ENCODE results near the gene GJD2. TPM values are rescaled to one million over a fixed set of nuclear protein-coding genes. Genes with fewer than 3 reads are reported as not detected.

The GJD2 gene
- total and polyA plus RNA-seq, 2 of the 13 experiments (the other 11 are each of a cell fraction or from before 2014, with no cell fraction given) = not detected

- no peak for TF ChIP-seq ZHX1 (CRISPR knock-in tag; IDR thresholded peaks at IDR 0.05; ENCODE audit: low read depth)
- no peak for TF ChIP-seq ZSCAN9 (CRISPR knock-in tag; IDR thresholded peaks at IDR 0.05; ENCODE audit: borderline replicate concordance)
- no peak for TF ChIP-seq U2AF2 (IDR thresholded peaks at IDR 0.05; ENCODE audit: low read depth, low read length)
- Histone ChIP-seq H2AFZ (ENCODE audit: low read length) (no peak overlapping the region), H3K4me3 (replicated peaks in 1 of 3; ENCODE audit: insufficient read depth in 1 of 3, low read depth in 2 of 3, low read length in 3 of 3) (no peak overlapping the region), H3K36me3 (replicated peaks in 1 of 2; ENCODE audit: control insufficient read depth in 1 of 2, insufficient read depth in 2 of 2, low read length in 2 of 2) (no peaks in the 10 kb centered on the region), H4K20me1 (ENCODE audit: insufficient read depth, low read length) (no peaks in the 10 kb centered on the region), H3K27ac (ENCODE audit: extremely low read length, insufficient read depth, low read length) (no peak overlapping the region), H3K9ac (ENCODE audit: insufficient read depth, low read depth, low read length) (no peak overlapping the region), H3K9me3 (ENCODE audit: low read length) (no peaks in the 10 kb centered on the region), H3K4me1 (ENCODE audit: insufficient read depth, low read length) (no peaks in the 10 kb centered on the region), H3K79me2 (ENCODE audit: insufficient read depth, low read length) (no peaks in the 10 kb centered on the region), H3K4me2 (ENCODE audit: low read depth, low read length) (no peak overlapping the region), H3K27me3 (ENCODE audit: control insufficient read depth in 1 of 2, insufficient read depth in 2 of 2, low read length in 2 of 2) (peaks cover 0 to 16% of the 10 kb centered on the region in 2 experiments; a peak in 1 of 5 replicates)
- no peak for DNase-seq (ENCODE audit: low spot score)
- no peak for FAIRE-seq
- BruUV-seq (replicated peaks) = no TSS peak
- ATAC-seq = no peak
- in situ Hi-C loops (cut with HindIII; ENCODE audit: extremely low pct_ligation_motif_present, low pct_unique_long_range_greater_than_20kb) = no loop called here
- ChIA-PET CTCF (ENCODE audit: low intra/inter-chr PET ratio, low total read pairs) (no interaction called here), POLR2A (no interaction called here)
- intact Hi-C loops (cut with micrococcal nuclease; ENCODE audit: unreplicated experiment) = no loop called here
Measured at GRCh38 chr15:34773013-34773412, 18.2 kb upstream of the GJD2 start.

GRCh38 chr15:34772312-34772711 is 17.5 kb upstream of the GJD2 start:
- Histone ChIP-seq H3K36me3 (replicated peaks in 1 of 2; ENCODE audit: control insufficient read depth in 1 of 2, insufficient read depth in 2 of 2, low read length in 2 of 2) (no peaks in the 10 kb centered on the region), H4K20me1 (ENCODE audit: insufficient read depth, low read length) (no peaks in the 10 kb centered on the region), H3K4me1 (ENCODE audit: insufficient read depth, low read length) (no peaks in the 10 kb centered on the region), H3K27ac (ENCODE audit: extremely low read length, insufficient read depth, low read length) (no peak overlapping the region), H3K79me2 (ENCODE audit: insufficient read depth, low read length) (no peaks in the 10 kb centered on the region), H2AFZ (ENCODE audit: low read length) (no peak overlapping the region), H3K4me3 (replicated peaks in 1 of 3; ENCODE audit: insufficient read depth in 1 of 3, low read depth in 2 of 3, low read length in 3 of 3) (no peak overlapping the region), H3K9me3 (ENCODE audit: low read length) (no peaks in the 10 kb centered on the region), H3K4me2 (ENCODE audit: low read depth, low read length) (no peak overlapping the region), H3K9ac (ENCODE audit: insufficient read depth, low read depth, low read length) (no peak overlapping the region), H3K27me3 (ENCODE audit: control insufficient read depth in 1 of 2, insufficient read depth in 2 of 2, low read length in 2 of 2) (peaks cover 0 to 16% of the 10 kb centered on the region in 2 experiments; a peak in 1 of 5 replicates)
- intact Hi-C loops (cut with micrococcal nuclease; ENCODE audit: unreplicated experiment) (no loop called here), in situ Hi-C loops (cut with HindIII; ENCODE audit: extremely low pct_ligation_motif_present, low pct_unique_long_range_greater_than_20kb) (no loop called here)
- DNase-seq (ENCODE audit: low spot score) (no peak), ATAC-seq (no peak), FAIRE-seq (no peak)
- POLR2A ChIA-PET = no interaction called here
- 0% methylated on average over 2 of the region's 2 CpGs for WGBS (ENCODE audit: low lambda C conversion rate)
- TF ChIP-seq MLX (CRISPR knock-in tag; IDR thresholded peaks at IDR 0.05) (no peak), NAIF1 (CRISPR knock-in tag; IDR thresholded peaks at IDR 0.05; ENCODE audit: borderline replicate concordance) (no peak), ZNF441 (CRISPR knock-in tag; IDR thresholded peaks at IDR 0.05; ENCODE audit: borderline replicate concordance) (no peak), ZNF205 (CRISPR knock-in tag; IDR thresholded peaks at IDR 0.05) (no peak), THYN1 (CRISPR knock-in tag; IDR thresholded peaks at IDR 0.05; ENCODE audit: borderline replicate concordance, low read depth) (no peak), ZNF766 (CRISPR knock-in tag; IDR thresholded peaks at IDR 0.05; ENCODE audit: borderline replicate concordance) (no peak), SP140L (CRISPR knock-in tag; IDR thresholded peaks at IDR 0.05; ENCODE audit: borderline replicate concordance) (no peak), ZNF780A (CRISPR knock-in tag; IDR thresholded peaks at IDR 0.05) (no peak), PITX1 (CRISPR knock-in tag; IDR thresholded peaks at IDR 0.05) (no peak), ZNF7 (CRISPR knock-in tag; IDR thresholded peaks at IDR 0.05) (no peak), SMAD3 (CRISPR knock-in tag; IDR thresholded peaks at IDR 0.05) (no peak), ZFX (CRISPR knock-in tag; IDR thresholded peaks at IDR 0.05; ENCODE audit: low read depth) (no peak)
- no TSS peak for BruUV-seq (replicated peaks)
- CTCF ChIA-PET (ENCODE audit: low intra/inter-chr PET ratio, low total read pairs) = no interaction called here
